ENCODE measurements around the gene ULK3. TPM values are rescaled to one million over a fixed set of nuclear protein-coding genes. Genes with fewer than 3 reads are reported as not detected.

ULK3 gene
- total and polyA plus RNA-seq, 12 donors: 21.3 to 56.3 (median 24.7) TPM

DNA sequence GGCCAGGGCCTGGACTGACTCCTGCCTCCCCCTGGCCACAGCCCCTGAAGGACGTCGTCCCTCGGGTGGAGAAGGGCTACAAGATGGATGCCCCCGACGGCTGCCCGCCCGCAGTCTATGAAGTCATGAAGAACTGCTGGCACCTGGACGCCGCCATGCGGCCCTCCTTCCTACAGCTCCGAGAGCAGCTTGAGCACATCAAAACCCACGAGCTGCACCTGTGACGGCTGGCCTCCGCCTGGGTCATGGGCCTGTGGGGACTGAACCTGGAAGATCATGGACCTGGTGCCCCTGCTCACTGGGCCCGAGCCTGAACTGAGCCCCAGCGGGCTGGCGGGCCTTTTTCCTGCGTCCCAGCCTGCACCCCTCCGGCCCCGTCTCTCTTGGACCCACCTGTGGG, 40.7 kb downstream of the ULK3 start:
- WGBS, 2 donors: 90 to 95% methylated on average over 19 to 20 of the region's 20 CpGs
- intact Hi-C loops (cut with DNase I): loop anchor here in 1 of 10 donors (5.0 kb wide), 1 partner anchor 35 kb away; no protein-coding TSS in a partner anchor
- Histone ChIP-seq H3K9me3 (no peaks in the 10 kb centered on the region), H3K4me3 (no peak overlapping the region), H3K27ac (no peak overlapping the region), H3K36me3 (peaks cover 3 to 77% (median 35%) of the 10 kb centered on the region in 9 donors), H3K4me1 (peaks cover 4 to 34% (median 21%) of the 10 kb centered on the region in 9 donors), H3K27me3 (no peaks in the 10 kb centered on the region)
- no peak for DNase-seq
- TF ChIP-seq, protein P1, sequence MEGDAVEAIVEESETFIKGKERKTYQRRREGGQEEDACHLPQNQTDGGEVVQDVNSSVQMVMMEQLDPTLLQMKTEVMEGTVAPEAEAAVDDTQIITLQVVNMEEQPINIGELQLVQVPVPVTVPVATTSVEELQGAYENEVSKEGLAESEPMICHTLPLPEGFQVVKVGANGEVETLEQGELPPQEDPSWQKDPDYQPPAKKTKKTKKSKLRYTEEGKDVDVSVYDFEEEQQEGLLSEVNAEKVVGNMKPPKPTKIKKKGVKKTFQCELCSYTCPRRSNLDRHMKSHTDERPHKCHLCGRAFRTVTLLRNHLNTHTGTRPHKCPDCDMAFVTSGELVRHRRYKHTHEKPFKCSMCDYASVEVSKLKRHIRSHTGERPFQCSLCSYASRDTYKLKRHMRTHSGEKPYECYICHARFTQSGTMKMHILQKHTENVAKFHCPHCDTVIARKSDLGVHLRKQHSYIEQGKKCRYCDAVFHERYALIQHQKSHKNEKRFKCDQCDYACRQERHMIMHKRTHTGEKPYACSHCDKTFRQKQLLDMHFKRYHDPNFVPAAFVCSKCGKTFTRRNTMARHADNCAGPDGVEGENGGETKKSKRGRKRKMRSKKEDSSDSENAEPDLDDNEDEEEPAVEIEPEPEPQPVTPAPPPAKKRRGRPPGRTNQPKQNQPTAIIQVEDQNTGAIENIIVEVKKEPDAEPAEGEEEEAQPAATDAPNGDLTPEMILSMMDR (IDR thresholded peaks at IDR 0.05): no peak
- no peak for ATAC-seq

DNA sequence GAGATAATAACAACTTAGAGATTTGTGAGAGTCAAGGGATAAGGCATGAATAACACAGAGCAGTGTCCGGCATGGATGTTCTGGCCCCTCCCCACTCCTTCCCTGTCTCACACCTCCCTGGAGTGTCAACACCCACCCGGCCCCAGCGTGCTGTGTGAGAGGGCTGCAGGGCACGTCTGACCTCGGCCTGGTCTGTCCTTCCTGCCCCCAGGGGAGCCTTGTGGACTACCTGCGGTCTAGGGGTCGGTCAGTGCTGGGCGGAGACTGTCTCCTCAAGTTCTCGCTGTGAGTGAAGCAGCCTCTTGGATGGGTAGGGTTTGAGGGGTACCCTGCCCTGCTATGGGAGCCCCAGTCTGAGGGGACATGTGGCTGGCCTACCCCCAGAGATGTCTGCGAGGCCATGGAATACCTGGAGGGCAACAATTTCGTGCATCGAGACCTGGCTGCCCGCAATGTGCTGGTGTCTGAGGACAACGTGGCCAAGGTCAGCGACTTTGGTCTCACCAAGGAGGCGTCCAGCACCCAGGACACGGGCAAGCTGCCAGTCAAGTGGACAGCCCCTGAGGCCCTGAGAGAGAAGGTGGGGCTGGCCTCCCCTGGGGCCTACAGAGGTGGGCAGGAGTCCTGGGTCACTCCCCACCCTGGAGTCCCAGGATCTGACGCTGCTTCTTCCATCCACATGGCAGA, 41.5 kb downstream of the ULK3 start:
- TF ChIP-seq, protein P1 (IDR thresholded peaks at IDR 0.05): no peak
- H3K27me3 ChIP-seq: no peaks in the 10 kb centered on the region
- no peak for DNase-seq
- H3K36me3 ChIP-seq: peaks cover 3 to 78% (median 35%) of the 10 kb centered on the region in 9 donors
- H3K9me3 ChIP-seq: no peaks in the 10 kb centered on the region
- intact Hi-C loops (cut with DNase I): loop anchor here in 4 of 10 donors (2.0 to 5.0 kb wide), 3 partner anchors 21 to 34 kb away; no protein-coding TSS in a partner anchor
- no peak overlapping the region for H3K4me3 ChIP-seq
- ATAC-seq: no peak
- WGBS, 2 donors: 83 to 87% methylated on average over 18 of the region's 18 CpGs
- peaks cover 4 to 40% (median 21%) of the 10 kb centered on the region in 9 donors for H3K4me1 ChIP-seq
- no peak overlapping the region for H3K27ac ChIP-seq

DNA sequence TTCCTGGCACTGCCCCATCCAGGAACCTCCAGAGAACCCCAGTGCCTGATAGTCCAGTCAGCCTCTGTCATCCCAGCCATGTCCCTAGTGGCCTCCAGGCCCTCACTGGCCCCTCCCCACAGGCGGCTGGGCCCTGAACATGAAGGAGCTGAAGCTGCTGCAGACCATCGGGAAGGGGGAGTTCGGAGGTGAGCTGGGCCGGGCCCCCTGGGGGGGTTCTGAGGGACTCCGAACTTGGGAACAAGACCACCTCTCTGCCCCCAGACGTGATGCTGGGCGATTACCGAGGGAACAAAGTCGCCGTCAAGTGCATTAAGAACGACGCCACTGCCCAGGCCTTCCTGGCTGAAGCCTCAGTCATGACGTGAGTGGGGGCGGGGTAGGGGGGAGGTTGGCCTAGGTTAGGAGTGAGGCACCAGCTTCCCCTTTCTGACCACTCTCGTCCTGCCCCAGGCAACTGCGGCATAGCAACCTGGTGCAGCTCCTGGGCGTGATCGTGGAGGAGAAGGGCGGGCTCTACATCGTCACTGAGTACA, 42.3 kb downstream of the ULK3 start:
- peaks cover 3 to 85% (median 35%) of the 10 kb centered on the region in 9 donors for H3K36me3 ChIP-seq
- peaks cover 4 to 48% (median 23%) of the 10 kb centered on the region in 9 donors for H3K4me1 ChIP-seq
- intact Hi-C loops (cut with DNase I): loop anchor here in 4 of 10 donors (2.0 to 5.0 kb wide), 3 partner anchors 20 to 33 kb away; no protein-coding TSS in a partner anchor
- H3K27me3 ChIP-seq: no peaks in the 10 kb centered on the region
- no peak overlapping the region for H3K4me3 ChIP-seq
- WGBS, 2 donors: 84 to 91% methylated on average over 20 of the region's 20 CpGs
- TF ChIP-seq, protein P1 (IDR thresholded peaks at IDR 0.05): no peak
- no peaks in the 10 kb centered on the region for H3K9me3 ChIP-seq
- no peak for ATAC-seq
- peak overlapping the region in 3 of 10 donors; percentile 51 to 75 (median 68) for H3K27ac ChIP-seq
- DNase-seq: no peak

DNA sequence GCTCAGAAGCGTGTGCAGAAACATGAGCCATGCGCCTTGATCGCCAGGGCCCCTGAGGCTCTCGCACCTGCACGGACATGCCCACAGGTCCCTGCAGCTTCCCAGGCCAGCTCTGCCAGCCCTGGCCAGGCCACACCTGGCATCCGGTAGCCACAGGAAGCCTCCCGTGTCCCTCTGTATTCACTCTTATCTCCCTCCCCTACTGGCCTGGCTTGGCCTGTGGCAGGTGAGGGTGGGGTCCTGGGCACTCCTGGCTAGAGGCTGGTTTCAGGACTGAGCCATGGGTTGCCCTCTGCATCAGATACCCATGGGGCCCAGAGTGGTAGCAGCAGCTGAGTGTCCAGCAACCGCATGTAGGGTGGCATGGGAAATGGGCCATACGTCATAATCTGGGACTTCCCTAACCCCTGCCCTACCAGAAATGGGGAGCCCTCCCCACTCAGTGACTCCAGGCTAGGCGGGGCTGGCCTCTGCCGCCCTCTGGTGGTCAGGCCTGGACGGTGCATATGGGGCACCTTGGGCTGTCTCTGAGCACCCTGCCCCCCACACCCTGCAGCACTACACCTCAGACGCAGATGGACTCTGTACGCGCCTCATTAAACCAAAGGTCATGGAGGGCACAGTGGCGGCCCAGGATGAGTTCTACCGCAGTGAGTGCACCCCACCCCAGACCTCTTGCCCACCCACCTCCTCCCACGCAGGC, 42.9 kb downstream of the ULK3 start:
- Histone ChIP-seq H3K9me3 (no peaks in the 10 kb centered on the region), H3K27ac (peak overlapping the region in 7 of 10 donors; percentile 10 to 75 (median 51)), H3K27me3 (no peaks in the 10 kb centered on the region), H3K4me3 (no peak overlapping the region), H3K4me1 (peaks cover 4 to 55% (median 23%) of the 10 kb centered on the region in 9 donors), H3K36me3 (peaks cover 3 to 89% (median 35%) of the 10 kb centered on the region in 9 donors)
- WGBS, 2 donors: 49% methylated on average over 18 of the region's 18 CpGs
- intact Hi-C loops (cut with DNase I): loop anchor here in 4 of 10 donors (2.0 to 5.0 kb wide), 3 partner anchors 19 to 33 kb away; no protein-coding TSS in a partner anchor
- DNase-seq (peak; percentile 72 to 76), ATAC-seq (peak; percentile 82 to 93 (median 88))
- TF ChIP-seq, protein P1 (IDR thresholded peaks at IDR 0.05): peak in 8 of 9 donors; percentile 92 to 99 (median 98)

Data from heart right ventricle (tissue), 16 donors.